H7 (cell line): Measurements from ENCODE around the gene ST3GAL2. TPM values are rescaled to one million over a fixed set of nuclear protein-coding genes. Genes with fewer than 3 reads are reported as not detected.

Source experiments
- DNase-seq: peaks from one replicate; pipeline ENCODE4 v3.0.0; 2012
- H3K27me3 ChIP-seq: 2 replicates; pipeline ENCODE4 v1.6.0; 2011; ENCODE audit warnings: mild to moderate bottlenecking, low read length; ENCODE audit not compliant: control insufficient read depth, insufficient read depth
- H3K36me3 ChIP-seq: replicated peaks from 2 replicates; pipeline ENCODE4 v1.5.1; 2011; ENCODE audit warnings: low read length; ENCODE audit not compliant: control insufficient read depth, insufficient read depth
- H3K4me3 ChIP-seq: 2 replicates; pipeline ENCODE4 v1.5.1; 2011; ENCODE audit warnings: low read depth, mild to moderate bottlenecking, control low read depth, low read length, moderate library complexity; ENCODE audit not compliant: insufficient read depth
- total RNA-seq: library from RNA; depleted of rRNA; stranded (reverse); fragments of >200 nt; shearing (Covaris generic); gene quantifications from 2 replicates; pipeline ENCODE4 v1.2.3, GENCODE V29; 2014

ST3GAL2 gene
- total RNA-seq, 1 experiment from 2014 or later, result 62.7 TPM

DNA sequence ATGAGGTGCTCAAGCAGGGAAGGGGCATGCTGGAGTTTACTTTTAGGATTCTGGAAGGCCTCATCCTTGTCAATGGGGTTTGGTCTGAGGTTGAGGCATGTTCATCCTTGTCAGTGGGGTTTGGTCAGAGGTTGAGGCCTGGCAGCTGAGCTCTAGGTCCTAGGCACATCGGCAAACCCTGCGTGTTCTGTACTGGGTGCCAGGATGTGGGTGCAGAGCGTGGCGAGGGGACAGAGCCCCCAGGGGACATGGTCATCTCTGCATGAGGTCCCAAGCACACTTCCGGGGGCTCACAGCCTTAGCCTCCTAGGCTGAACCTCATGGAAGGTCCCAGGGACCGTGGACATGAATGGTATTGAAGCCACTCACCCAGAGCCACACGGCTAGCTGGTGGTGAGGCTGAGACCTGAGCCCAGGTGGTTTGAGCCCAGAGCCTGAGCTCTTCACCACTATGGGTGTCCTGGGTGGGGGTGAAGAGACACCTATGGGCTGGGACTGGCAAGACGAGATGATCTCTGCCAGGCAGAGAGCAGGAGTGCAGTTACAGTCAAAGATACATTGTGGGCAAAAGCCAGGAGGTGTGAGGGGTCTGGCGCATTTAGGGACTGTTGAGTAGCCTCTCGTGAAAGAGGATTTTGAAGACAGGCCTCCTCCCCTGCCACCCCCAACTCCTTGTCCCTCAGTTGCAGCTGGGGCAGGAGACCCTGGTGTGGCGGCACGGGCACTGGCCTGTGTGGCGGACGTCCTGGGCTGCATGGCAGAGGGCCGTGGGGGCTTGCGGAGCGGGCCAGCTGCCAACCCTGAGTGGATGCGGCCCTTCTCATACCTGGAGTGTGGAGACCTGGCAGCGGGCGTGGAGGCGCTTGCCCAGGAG lies 34.8 kb upstream of the ST3GAL2 start:
- H3K36me3 ChIP-seq, result no peaks in the 10 kb centered on the region
- no peaks in the 10 kb centered on the region for H3K27me3 ChIP-seq
- peak; percentile 56 for DNase-seq
- H3K4me3 ChIP-seq, result no peak overlapping the region

DNA sequence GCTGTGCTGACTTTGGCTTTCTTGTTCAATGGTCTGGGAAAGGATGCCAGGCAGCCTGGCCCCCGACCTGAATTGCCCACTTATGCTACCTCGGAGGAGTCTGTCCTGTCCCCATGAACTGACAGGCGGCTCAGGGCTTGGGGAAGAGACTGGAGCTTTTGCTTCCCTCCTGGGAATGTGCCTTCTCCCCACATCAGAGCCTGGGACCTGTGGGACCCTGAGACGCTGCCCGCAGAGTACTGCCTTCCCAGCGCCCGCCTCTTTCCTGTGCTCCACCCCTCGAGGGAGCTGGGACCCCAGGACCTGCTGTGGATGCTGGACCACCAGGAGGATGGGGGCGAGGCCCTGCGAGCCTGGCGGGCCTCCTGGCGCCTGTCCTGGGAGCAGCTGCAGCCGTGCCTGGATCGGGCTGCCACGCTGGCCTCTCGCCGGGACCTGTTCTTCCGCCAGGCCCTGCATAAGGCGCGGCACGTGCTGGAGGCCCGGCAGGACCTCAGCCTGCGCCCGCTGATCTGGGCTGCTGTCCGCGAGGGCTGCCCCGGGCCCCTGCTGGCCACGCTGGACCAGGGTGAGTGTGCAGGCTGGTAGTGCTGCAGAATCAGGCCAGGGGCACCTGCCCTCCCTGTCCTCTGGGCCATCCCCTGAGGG lies 34.0 kb upstream of the ST3GAL2 start:
- Histone ChIP-seq H3K27me3 (no peaks in the 10 kb centered on the region), H3K4me3 (no peak overlapping the region), H3K36me3 (no peaks in the 10 kb centered on the region)
- DNase-seq, result peak; percentile 56

GRCh38 chr16:70470927-70471341 lies 32.0 kb upstream of the ST3GAL2 start:
- Histone ChIP-seq H3K36me3 (no peaks in the 10 kb centered on the region), H3K27me3 (no peaks in the 10 kb centered on the region), H3K4me3 (no peak overlapping the region)
- peak; percentile 94 for DNase-seq

DNA sequence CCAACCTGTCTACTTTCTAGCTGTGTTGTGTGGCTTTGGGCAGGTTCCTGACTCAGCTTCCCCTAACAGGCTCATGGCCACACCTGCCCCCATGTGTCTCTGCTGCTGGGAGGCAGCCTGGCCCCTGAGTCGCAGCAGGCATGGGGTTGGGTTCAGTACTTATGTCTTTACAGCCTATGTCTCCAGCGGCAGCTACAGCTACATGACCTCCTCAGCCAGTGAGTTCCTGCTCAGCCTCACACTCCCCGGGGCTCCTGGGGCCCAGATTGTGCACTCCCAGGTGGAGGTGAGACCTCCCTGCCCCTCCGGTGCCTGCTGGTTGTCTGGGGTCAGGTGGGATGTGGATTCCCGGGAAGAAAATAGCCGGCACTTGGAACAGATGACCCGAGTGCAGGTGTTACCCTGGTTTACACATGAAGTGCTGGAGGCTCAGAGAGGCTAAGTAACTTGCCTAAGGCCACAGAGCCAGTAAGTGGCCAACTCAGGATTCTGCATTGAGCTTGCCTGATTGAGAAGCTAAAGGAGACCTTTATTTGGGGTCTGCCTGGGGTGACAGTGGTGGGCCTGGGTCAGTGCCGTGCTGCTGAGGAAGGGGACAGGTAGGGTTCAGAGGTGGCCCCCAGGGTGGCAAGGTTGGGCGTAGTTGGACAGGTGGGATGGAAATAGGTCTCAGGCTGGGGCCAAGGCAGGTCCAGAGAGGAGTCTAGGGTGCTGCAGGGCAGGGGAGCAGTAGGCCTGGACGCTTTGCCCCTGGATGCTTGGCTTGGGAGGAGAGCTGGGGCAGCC lies 31.4 kb upstream of the ST3GAL2 start:
- H3K36me3 ChIP-seq, result no peaks in the 10 kb centered on the region
- peak; percentile 47 for DNase-seq
- no peaks in the 10 kb centered on the region for H3K27me3 ChIP-seq
- no peak overlapping the region for H3K4me3 ChIP-seq

- Histone ChIP-seq H3K4me3 (no peak overlapping the region), H3K36me3 (no peaks in the 10 kb centered on the region)
- DNase-seq, result peak; percentile 52
Observed at GRCh38 chr16:70468776-70469525, 30.1 kb upstream of the ST3GAL2 start.

GRCh38 chr16:70467608-70468007 lies 28.7 kb upstream of the ST3GAL2 start:
- H3K4me3 ChIP-seq, result no peak overlapping the region
- no peaks in the 10 kb centered on the region for H3K27me3 ChIP-seq
- DNase-seq, result peak; percentile 32

More at GRCh38 chr16:70468776-70469525, 30.1 kb upstream of the ST3GAL2 start:
- no peaks in the 10 kb centered on the region for H3K27me3 ChIP-seq

GRCh38 chr16:70467113-70467512 lies 28.2 kb upstream of the ST3GAL2 start:
- no peak overlapping the region for H3K4me3 ChIP-seq
- no peaks in the 10 kb centered on the region for H3K27me3 ChIP-seq
- no peaks in the 10 kb centered on the region for H3K36me3 ChIP-seq
- peak; percentile 70 for DNase-seq

More at GRCh38 chr16:70467608-70468007, 28.7 kb upstream of the ST3GAL2 start:
- no peaks in the 10 kb centered on the region for H3K36me3 ChIP-seq

GRCh38 chr16:70466805-70467076 lies 27.8 kb upstream of the ST3GAL2 start:
- no peak overlapping the region for H3K4me3 ChIP-seq
- no peaks in the 10 kb centered on the region for H3K36me3 ChIP-seq
- DNase-seq, result peak; percentile 47
- H3K27me3 ChIP-seq, result no peaks in the 10 kb centered on the region

DNA sequence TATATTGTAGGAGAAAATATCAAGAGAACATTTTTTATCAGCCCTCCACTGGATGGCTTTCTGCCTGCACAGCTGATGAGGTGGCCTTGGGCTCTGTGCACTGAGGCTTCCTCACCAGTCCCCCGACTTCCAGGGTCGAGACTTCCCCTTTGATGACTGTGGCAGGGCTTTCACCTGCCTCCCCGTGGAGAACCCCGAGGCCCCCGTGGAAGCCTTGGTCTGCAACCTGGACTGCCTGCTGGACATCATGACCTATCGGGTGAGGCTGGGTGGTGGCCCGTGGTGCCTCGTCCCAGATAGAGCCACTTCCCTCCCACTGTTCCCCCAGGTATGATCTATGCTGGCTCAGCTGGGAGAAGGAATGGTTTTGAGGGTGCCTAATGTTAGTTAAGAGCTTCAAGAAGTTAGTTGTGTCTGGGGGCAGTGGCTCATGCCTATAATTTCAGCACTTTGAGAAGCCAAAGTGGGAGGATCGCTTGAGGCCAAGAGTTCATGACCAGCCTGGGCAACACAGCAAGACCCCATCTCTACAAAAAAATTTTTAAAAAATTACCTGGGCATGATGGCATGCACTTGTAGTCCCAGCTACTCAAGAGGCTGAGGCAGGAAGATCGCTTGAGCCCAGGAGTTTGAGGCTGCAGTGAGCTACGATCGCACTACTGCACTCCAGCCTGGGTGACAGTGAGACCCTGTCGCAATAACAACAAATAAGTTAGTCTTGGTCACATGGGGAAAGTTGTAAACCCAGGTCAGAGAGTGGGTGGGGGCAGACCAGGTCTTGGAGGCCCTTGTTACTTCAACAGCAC lies 27.3 kb upstream of the ST3GAL2 start:
- no peak overlapping the region for H3K4me3 ChIP-seq
- peak; percentile 32 for DNase-seq
- no peaks in the 10 kb centered on the region for H3K27me3 ChIP-seq

GRCh38 chr16:70463235-70463634 lies 24.3 kb upstream of the ST3GAL2 start:
- no peaks in the 10 kb centered on the region for H3K27me3 ChIP-seq
- H3K36me3 ChIP-seq, result no peaks in the 10 kb centered on the region
- DNase-seq, result peak; percentile 17
- H3K4me3 ChIP-seq, result no peak overlapping the region

More for the DNA sequence above, 27.3 kb upstream of the ST3GAL2 start:
- H3K36me3 ChIP-seq, result no peaks in the 10 kb centered on the region

GRCh38 chr16:70460737-70461261 lies 21.9 kb upstream of the ST3GAL2 start:
- H3K27me3 ChIP-seq, result no peaks in the 10 kb centered on the region
- no peaks in the 10 kb centered on the region for H3K36me3 ChIP-seq
- H3K4me3 ChIP-seq, result no peak overlapping the region
- peak; percentile 64 for DNase-seq

DNA sequence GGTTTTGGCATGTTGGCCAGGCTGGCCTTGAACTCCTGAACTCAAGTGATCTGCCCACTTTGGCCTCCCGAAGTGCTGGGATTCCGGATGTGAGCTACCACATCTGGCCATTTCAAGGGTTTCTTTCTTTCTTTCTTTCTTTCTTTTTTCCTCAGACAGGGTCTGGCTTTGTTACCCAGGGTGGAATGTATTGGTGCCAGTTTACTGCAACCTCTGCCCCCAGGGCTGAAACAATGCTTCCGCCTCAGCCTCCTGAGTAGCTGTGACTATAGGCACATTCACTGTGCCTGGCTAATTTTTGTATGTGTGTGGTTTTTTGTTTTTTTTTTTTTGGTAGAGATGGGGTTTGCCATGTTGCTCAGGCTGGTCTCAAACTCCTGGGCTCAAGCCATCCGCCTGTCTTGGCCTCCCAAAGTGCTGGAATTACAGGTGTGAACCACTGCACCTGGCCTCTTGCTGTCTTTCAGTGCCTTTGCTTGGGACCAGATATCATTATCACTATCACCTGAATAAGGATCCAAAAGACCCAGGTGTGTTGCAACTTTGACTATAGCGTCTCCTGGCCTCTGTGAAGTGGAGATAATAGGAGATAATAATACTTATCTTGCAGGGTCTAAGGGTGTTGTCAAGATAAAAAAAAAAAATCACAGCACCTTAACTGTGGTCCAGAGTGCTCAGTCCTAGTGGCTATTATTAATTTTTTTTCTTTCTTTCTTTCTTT lies 18.7 kb upstream of the ST3GAL2 start:
- Histone ChIP-seq H3K4me3 (no peak overlapping the region), H3K36me3 (no peaks in the 10 kb centered on the region), H3K27me3 (no peaks in the 10 kb centered on the region)
- no peak for DNase-seq

- no peak overlapping the region for H3K4me3 ChIP-seq
- no peaks in the 10 kb centered on the region for H3K27me3 ChIP-seq
- no peak for DNase-seq
- H3K36me3 ChIP-seq, result no peaks in the 10 kb centered on the region
Observed at GRCh38 chr16:70455910-70456309, 17.0 kb upstream of the ST3GAL2 start.
